Transverse colon (tissue), 4 donors: ENCODE data around the gene STH. TPM values are rescaled to one million over a fixed set of nuclear protein-coding genes. Genes with fewer than 3 reads are reported as not detected.

Experiments used
- DNase-seq: peaks from one replicate; pipeline ENCODE4 v3.0.0-alpha.2; 2019
- H3K27ac ChIP-seq, 4 donors: fragments of 200-600 bp; sonication (generic); 2 replicates each; pipeline ENCODE4 v1.5.1; 2016 to 2018; ENCODE audit warnings: inconsistent platforms in 4 of 4
- H3K27me3 ChIP-seq: fragments of 200-600 bp; sonication (generic); 2 replicates; pipeline ENCODE4 v1.5.1; 2017; ENCODE audit warnings: inconsistent platforms
- H3K36me3 ChIP-seq, 4 donors: fragments of 200-600 bp; sonication (generic); 2 replicates each; pipeline ENCODE4 v1.5.1; 2017 to 2019; ENCODE audit warnings: inconsistent platforms in 4 of 4
- H3K4me1 ChIP-seq, 4 donors: fragments of 200-600 bp; sonication (generic); 2 replicates each; pipeline ENCODE4 v1.5.1; 2017 to 2020; ENCODE audit warnings: inconsistent platforms in 4 of 4
- H3K4me3 ChIP-seq, 4 donors: fragments of 200-600 bp; sonication (generic); 1 replicate in 1 of 4; 2 replicates in 3 of 4; pipeline versions ENCODE4 v1.5.1 to v1.6.1; 2017 to 2019; ENCODE audit warnings: inconsistent platforms in 4 of 4
- H3K9me3 ChIP-seq, 2 donors: fragments of 200-600 bp; sonication (generic); 2 replicates each; pipeline ENCODE4 v1.5.1; 2017 to 2019; ENCODE audit warnings: inconsistent platforms in 2 of 2
- CTCF ChIP-seq, 5 experiments: fragments of 200-600 bp in 3 of 5; fragments of 450-650 bp in 2 of 5; sonication (generic) in 3 of 5; IDR thresholded peaks; 1 replicate in 2 of 5; 2 replicates in 3 of 5; pipeline ENCODE4 v1.5.1; 2016 to 2017; ENCODE audit warnings: antibody characterized with exemption in 5 of 5, inconsistent platforms in 3 of 5, mild to moderate bottlenecking in 2 of 5, moderate library complexity in 1 of 5
- EP300 ChIP-seq: sonication (generic); formaldehyde crosslinking; IDR thresholded peaks from one replicate; pipeline ENCODE4 v1.6.1; 2017; ENCODE audit warnings: antibody characterized with exemption, low read depth
- POLR2A ChIP-seq: fragments of 450-650 bp; IDR thresholded peaks from one replicate; pipeline ENCODE4 v1.6.1; 2016; ENCODE audit warnings: antibody characterized with exemption, mild to moderate bottlenecking, moderate library complexity
- POLR2AphosphoS5 ChIP-seq, 3 donors: sonication (generic); formaldehyde crosslinking; IDR thresholded peaks; one replicate each; pipeline ENCODE4 v1.6.1; 2016; ENCODE audit warnings: antibody characterized with exemption in 3 of 3
- WGBS, 2 donors: methylation state at CpG; one replicate each; pipeline ENCODE4 v1.1.5; 2018; ENCODE audit warnings: low coverage in 1 of 2; 5-methylcytosine and 5-hydroxymethylcytosine counted together
- in situ Hi-C, 4 donors: fragments of 200-750 bp; cut with MboI; loops; one replicate each; pipeline versions ENCODE4 v1.15.0 to v1.15.1; 2017; ENCODE audit warnings: low sequenced_read_pairs in 3 of 4, low pct_ligation_motif_present in 1 of 4, low pct_unique_long_range_greater_than_20kb in 1 of 4
- intact Hi-C: fragments of 100-400 bp; cut with DNase I; formaldehyde crosslinking; loops from one replicate; pipeline ENCODE4 v1.15.1; 2023; ENCODE audit warnings: low total_unique reads
- total RNA-seq, 4 donors: library from RNA; depleted of rRNA; stranded (reverse); fragments of >200 nt; gene quantifications; one replicate each; pipeline ENCODE4 v1.1.0, GENCODE V29; 2016

STH gene
- total RNA-seq, 4 donors from 2014 or later: not detected

DNA sequence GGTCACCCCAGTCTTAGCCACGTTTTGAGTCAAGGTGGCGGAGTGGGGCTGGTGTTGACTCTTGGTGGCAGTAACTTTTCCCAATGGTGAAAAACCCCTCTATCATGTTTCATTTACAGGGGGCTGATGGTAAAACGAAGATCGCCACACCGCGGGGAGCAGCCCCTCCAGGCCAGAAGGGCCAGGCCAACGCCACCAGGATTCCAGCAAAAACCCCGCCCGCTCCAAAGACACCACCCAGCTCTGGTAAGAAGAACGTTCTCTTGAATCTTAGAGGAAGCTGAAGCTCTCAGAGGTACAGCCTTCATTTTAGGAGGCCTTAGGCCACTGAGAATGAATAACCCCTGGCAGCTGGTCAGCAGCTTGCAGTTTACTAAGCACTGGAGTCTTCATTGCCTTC is 7.7 kb upstream of the STH start:
- no peaks in the 10 kb centered on the region for H3K4me1 ChIP-seq
- H3K27me3 ChIP-seq: no peaks in the 10 kb centered on the region
- H3K36me3 ChIP-seq: no peaks in the 10 kb centered on the region
- TF ChIP-seq EP300 (no peak), POLR2AphosphoS5 (IDR thresholded peaks at IDR 0.05) (no peak), CTCF (IDR thresholded peaks at IDR 0.05) (no peak), POLR2A (no peak)
- in situ Hi-C loops: no loop called here
- H3K27ac ChIP-seq: no peak overlapping the region
- intact Hi-C loops: no loop called here
- no peak overlapping the region for H3K4me3 ChIP-seq
- no peaks in the 10 kb centered on the region for H3K9me3 ChIP-seq
- 85% methylated on average over 10 of the region's 10 CpGs; no CpG with 5 or more reads in 1 of the 2 donors for WGBS, 2 donors
- DNase-seq: no peak

DNA sequence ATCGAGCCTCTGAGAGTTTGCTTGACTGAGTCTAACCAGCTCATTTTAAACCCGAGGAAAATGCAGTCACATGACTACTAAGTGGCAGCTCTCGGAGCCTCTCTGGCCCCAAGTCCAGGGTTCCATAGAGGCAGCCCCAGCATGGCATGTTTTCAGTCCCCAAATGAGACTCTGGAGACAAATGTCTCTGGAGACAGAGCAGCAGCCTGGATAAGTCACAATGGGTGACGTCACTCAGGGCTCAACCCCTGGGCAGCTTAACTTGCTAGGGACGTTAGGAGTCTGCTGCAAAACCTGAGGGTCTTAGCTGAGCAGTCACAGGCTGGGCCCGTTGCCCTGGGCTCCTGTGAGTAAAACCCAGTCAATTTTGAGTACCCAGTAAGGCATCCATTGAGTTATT is 6.9 kb upstream of the STH start:
- Histone ChIP-seq H3K4me1 (no peaks in the 10 kb centered on the region), H3K27ac (no peak overlapping the region), H3K4me3 (no peak overlapping the region), H3K9me3 (no peaks in the 10 kb centered on the region), H3K27me3 (no peaks in the 10 kb centered on the region), H3K36me3 (no peaks in the 10 kb centered on the region)
- DNase-seq: no peak
- intact Hi-C loops (no loop called here), in situ Hi-C loops (no loop called here)
- WGBS, 2 donors: 67 to 79% methylated on average over 2 to 6 of the region's 6 CpGs
- TF ChIP-seq EP300 (no peak), POLR2A (no peak), POLR2AphosphoS5 (IDR thresholded peaks at IDR 0.05) (no peak), CTCF (IDR thresholded peaks at IDR 0.05) (no peak)

GRCh38 chr17:45992904-45993303 is 6.1 kb upstream of the STH start:
- H3K36me3 ChIP-seq: no peaks in the 10 kb centered on the region
- no peaks in the 10 kb centered on the region for H3K27me3 ChIP-seq
- no peaks in the 10 kb centered on the region for H3K4me1 ChIP-seq
- in situ Hi-C loops: no loop called here
- no peaks in the 10 kb centered on the region for H3K9me3 ChIP-seq
- TF ChIP-seq EP300 (no peak), CTCF (IDR thresholded peaks at IDR 0.05) (no peak), POLR2A (no peak), POLR2AphosphoS5 (IDR thresholded peaks at IDR 0.05) (no peak)
- H3K27ac ChIP-seq: no peak overlapping the region
- no peak for DNase-seq
- 81 to 85% methylated on average over 6 to 10 of the region's 10 CpGs for WGBS, 2 donors
- H3K4me3 ChIP-seq: no peak overlapping the region
- intact Hi-C loops: no loop called here

DNA sequence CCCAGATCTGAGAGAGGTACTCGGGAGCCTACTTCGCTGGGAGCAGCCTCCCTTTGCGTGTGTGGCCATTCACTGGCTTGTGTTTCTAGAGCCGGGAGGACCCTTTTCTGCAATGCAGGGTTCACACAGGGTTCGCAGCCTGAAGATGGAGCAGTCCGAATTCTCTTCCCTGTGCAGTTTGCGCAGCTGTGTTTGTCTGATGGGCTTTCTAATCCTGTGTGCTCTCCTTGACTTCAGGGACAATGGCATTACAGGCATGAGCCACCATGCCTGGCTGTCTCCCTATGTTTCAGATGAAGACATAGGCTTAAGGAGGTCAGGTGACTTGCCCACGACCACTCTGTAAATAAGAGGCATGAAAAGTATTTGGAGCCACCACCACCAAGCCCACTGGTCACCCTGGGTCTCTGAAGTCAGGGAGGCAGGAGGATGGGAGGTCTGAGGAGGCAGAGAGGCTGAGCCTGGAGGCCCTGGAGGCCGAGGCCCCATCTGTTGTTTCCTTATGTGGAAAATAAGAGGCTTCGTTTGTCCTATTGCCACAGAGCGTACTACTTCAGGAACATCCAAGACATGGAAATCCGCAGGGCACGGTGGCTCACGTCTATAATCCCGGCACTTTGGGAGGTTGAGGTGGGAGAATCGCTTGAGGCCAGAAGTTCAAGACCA is 5.0 kb upstream of the STH start:
- intact Hi-C loops: no loop called here
- Histone ChIP-seq H3K27me3 (no peaks in the 10 kb centered on the region), H3K4me3 (no peak overlapping the region), H3K4me1 (no peaks in the 10 kb centered on the region), H3K36me3 (no peaks in the 10 kb centered on the region), H3K9me3 (no peaks in the 10 kb centered on the region), H3K27ac (no peak overlapping the region)
- TF ChIP-seq EP300 (no peak), CTCF (IDR thresholded peaks at IDR 0.05) (no peak), POLR2A (no peak)
- WGBS, 2 donors: 86 to 100% methylated on average over 1 to 16 of the region's 16 CpGs
- no peak for DNase-seq
- in situ Hi-C loops: no loop called here
